Activated T-helper 2 cell treated with anti-CD3 and anti-CD28 coated beads, Interferon-gamma antibody, Interleukin-2, Interleukin-4, amounts not matched to agents 10 μg/mL and 5 μg/mL and 100 μg/mL, durations not matched to agents 14 hours and 24 hours and 36 hours (primary cell): ENCODE results near the gene AKT1S1. TPM values are rescaled to one million over a fixed set of nuclear protein-coding genes. Genes with fewer than 3 reads are reported as not detected.

ENCODE experiments used
- DNase-seq: peaks from one replicate; pipeline ENCODE4 v3.0.0; 2021; ENCODE audit warnings: low spot score
- H3K27ac Mint-ChIP-seq: one replicate; pipeline ENCODE4 v1.8.0; 2021; ENCODE audit warnings: mixed read lengths
- H3K27me3 Mint-ChIP-seq: one replicate; pipeline ENCODE4 v1.8.0; 2021; ENCODE audit warnings: low read depth, mixed read lengths
- H3K36me3 Mint-ChIP-seq: one replicate; pipeline ENCODE4 v1.8.0; 2021; ENCODE audit warnings: low read depth, mixed read lengths
- H3K4me1 Mint-ChIP-seq: one replicate; pipeline ENCODE4 v1.8.0; 2021; ENCODE audit warnings: low read depth, mixed read lengths
- H3K4me3 Mint-ChIP-seq: one replicate; pipeline ENCODE4 v1.8.0; 2021; ENCODE audit warnings: low read depth, mild to moderate bottlenecking, moderate library complexity, mixed read lengths
- H3K9me3 Mint-ChIP-seq: one replicate; pipeline ENCODE4 v1.8.0; 2021; ENCODE audit warnings: mixed read lengths
- intact Hi-C: fragments of 100-400 bp; cut with micrococcal nuclease; formaldehyde crosslinking; loops from one replicate; pipeline ENCODE4 v1.15.1; 2023
- total RNA-seq: library from RNA; stranded (reverse); gene quantifications from 2 replicates; pipeline ENCODE4 v1.2.3, GENCODE V29; 2022

Gene AKT1S1
- total RNA-seq, 1 donor from 2014 or later, result 29.7 TPM

GRCh38 chr19:49864890-49865289, 12.3 kb downstream of the AKT1S1 start:
- intact Hi-C loops, result loop anchor here (5.0 kb wide), 1 partner anchor 188 kb away; the partner anchor contains the start of gene PRMT1
- no peak overlapping the region for H3K4me3 Mint-ChIP-seq
- H3K27ac Mint-ChIP-seq, result no peak overlapping the region
- no peak for DNase-seq
- no peaks in the 10 kb centered on the region for H3K27me3 Mint-ChIP-seq
- peaks cover 17% of the 10 kb centered on the region for H3K4me1 Mint-ChIP-seq
- peaks cover 53% of the 10 kb centered on the region for H3K36me3 Mint-ChIP-seq
- H3K9me3 Mint-ChIP-seq, result no peaks in the 10 kb centered on the region

- peaks cover 55% of the 10 kb centered on the region for H3K36me3 Mint-ChIP-seq
- H3K4me1 Mint-ChIP-seq, result peaks cover 17% of the 10 kb centered on the region
- no peak overlapping the region for H3K27ac Mint-ChIP-seq
- no peak for DNase-seq
- peak overlapping the region; percentile 26 for H3K4me3 Mint-ChIP-seq
- H3K9me3 Mint-ChIP-seq, result no peaks in the 10 kb centered on the region
- intact Hi-C loops, result no loop called here
- H3K27me3 Mint-ChIP-seq, result no peaks in the 10 kb centered on the region
Measured at GRCh38 chr19:49863935-49864320, 13.2 kb downstream of the AKT1S1 start.

GRCh38 chr19:49863254-49863934, 13.8 kb downstream of the AKT1S1 start:
- no peak for DNase-seq
- no peak overlapping the region for H3K27ac Mint-ChIP-seq
- no peaks in the 10 kb centered on the region for H3K9me3 Mint-ChIP-seq
- no peaks in the 10 kb centered on the region for H3K27me3 Mint-ChIP-seq
- no peak overlapping the region for H3K4me3 Mint-ChIP-seq
- peaks cover 17% of the 10 kb centered on the region for H3K4me1 Mint-ChIP-seq
- peaks cover 55% of the 10 kb centered on the region for H3K36me3 Mint-ChIP-seq
- intact Hi-C loops, result no loop called here

- Mint-ChIP-seq H3K4me3 (no peak overlapping the region), H3K9me3 (no peaks in the 10 kb centered on the region), H3K27ac (no peak overlapping the region), H3K36me3 (peaks cover 55% of the 10 kb centered on the region), H3K27me3 (no peaks in the 10 kb centered on the region), H3K4me1 (peaks cover 16% of the 10 kb centered on the region)
- no peak for DNase-seq
- intact Hi-C loops, result no loop called here
Measured at GRCh38 chr19:49862391-49863253, 14.5 kb downstream of the AKT1S1 start.

GRCh38 chr19:49861541-49862378, 15.4 kb downstream of the AKT1S1 start:
- no peak overlapping the region for H3K27ac Mint-ChIP-seq
- H3K9me3 Mint-ChIP-seq, result no peaks in the 10 kb centered on the region
- intact Hi-C loops, result no loop called here
- H3K27me3 Mint-ChIP-seq, result no peaks in the 10 kb centered on the region
- peaks cover 57% of the 10 kb centered on the region for H3K36me3 Mint-ChIP-seq
- peaks cover 13% of the 10 kb centered on the region for H3K4me1 Mint-ChIP-seq
- no peak overlapping the region for H3K4me3 Mint-ChIP-seq
- no peak for DNase-seq

GRCh38 chr19:49861107-49861506, 16.0 kb downstream of the AKT1S1 start:
- DNase-seq, result no peak

GRCh38 chr19:49860336-49861102, 16.6 kb downstream of the AKT1S1 start:
- Mint-ChIP-seq H3K36me3 (peaks cover 52% of the 10 kb centered on the region), H3K4me3 (no peak overlapping the region), H3K27ac (no peak overlapping the region), H3K4me1 (peaks cover 4% of the 10 kb centered on the region), H3K9me3 (no peaks in the 10 kb centered on the region), H3K27me3 (no peaks in the 10 kb centered on the region)
- intact Hi-C loops, result no loop called here
- DNase-seq, result no peak

More at GRCh38 chr19:49861107-49861506, 16.0 kb downstream of the AKT1S1 start:
- Mint-ChIP-seq H3K27ac (no peak overlapping the region), H3K27me3 (no peaks in the 10 kb centered on the region), H3K4me3 (no peak overlapping the region), H3K36me3 (peaks cover 51% of the 10 kb centered on the region), H3K4me1 (peaks cover 8% of the 10 kb centered on the region), H3K9me3 (no peaks in the 10 kb centered on the region)
- intact Hi-C loops, result no loop called here

- H3K27me3 Mint-ChIP-seq, result no peaks in the 10 kb centered on the region
- H3K36me3 Mint-ChIP-seq, result peaks cover 50% of the 10 kb centered on the region
- intact Hi-C loops, result no loop called here
- H3K4me1 Mint-ChIP-seq, result peaks cover 2% of the 10 kb centered on the region
- no peaks in the 10 kb centered on the region for H3K9me3 Mint-ChIP-seq
- no peak overlapping the region for H3K4me3 Mint-ChIP-seq
- DNase-seq, result no peak
- no peak overlapping the region for H3K27ac Mint-ChIP-seq
Measured at GRCh38 chr19:49859682-49860335, 17.3 kb downstream of the AKT1S1 start.

- Mint-ChIP-seq H3K9me3 (no peaks in the 10 kb centered on the region), H3K4me1 (peaks cover 3% of the 10 kb centered on the region), H3K27ac (no peak overlapping the region), H3K27me3 (no peaks in the 10 kb centered on the region), H3K4me3 (no peak overlapping the region), H3K36me3 (peaks cover 37% of the 10 kb centered on the region)
- intact Hi-C loops, result no loop called here
- DNase-seq, result no peak
Measured at GRCh38 chr19:49858088-49858985, 18.8 kb downstream of the AKT1S1 start.

- peaks cover 36% of the 10 kb centered on the region for H3K36me3 Mint-ChIP-seq
Measured at GRCh38 chr19:49857838-49858087, 19.4 kb downstream of the AKT1S1 start.

GRCh38 chr19:49857061-49857837, 19.9 kb downstream of the AKT1S1 start:
- Mint-ChIP-seq H3K27me3 (no peaks in the 10 kb centered on the region), H3K9me3 (no peaks in the 10 kb centered on the region), H3K27ac (no peak overlapping the region), H3K36me3 (peaks cover 38% of the 10 kb centered on the region), H3K4me1 (peaks cover 11% of the 10 kb centered on the region), H3K4me3 (no peak overlapping the region)
- DNase-seq, result no peak
- intact Hi-C loops, result no loop called here

More at GRCh38 chr19:49857838-49858087, 19.4 kb downstream of the AKT1S1 start:
- Mint-ChIP-seq H3K27me3 (no peaks in the 10 kb centered on the region), H3K4me3 (no peak overlapping the region), H3K27ac (no peak overlapping the region), H3K9me3 (no peaks in the 10 kb centered on the region), H3K4me1 (peaks cover 6% of the 10 kb centered on the region)
- intact Hi-C loops, result no loop called here
- no peak for DNase-seq
